Mammary epithelial cell (primary cell): ENCODE results near the gene RND1.

Source experiments
- CTCF ChIP-seq, 2 donors: IDR thresholded peaks in 1 of 2; conservative IDR thresholded peaks in 1 of 2; 2 replicates each; pipeline ENCODE4 v1.5.1; 2011 to 2012; ENCODE audit warnings: inconsistent platforms in 2 of 2, low read length in 2 of 2, mild to moderate bottlenecking in 2 of 2, control low read depth in 1 of 2, low read depth in 1 of 2; ENCODE audit not compliant: insufficient read depth in 1 of 2; ENCODE audit errors: extremely low read depth in 1 of 2
- EZH2 ChIP-seq: IDR thresholded peaks from 2 replicates; pipeline ENCODE4 v1.6.1; 2012; ENCODE audit warnings: low read length, inconsistent platforms, borderline replicate concordance

- no peak for TF ChIP-seq CTCF (conservative IDR thresholded peaks at IDR 0.05 in 1 of 2, IDR thresholded peaks at IDR 0.05 in 1 of 2; ENCODE audit: extremely low read depth in 1 of 2, insufficient read depth in 1 of 2, low read depth in 1 of 2, low read length in 2 of 2)
- no peak for TF ChIP-seq EZH2
Observed at GRCh38 chr12:48824905-48825304, 40.8 kb downstream of the RND1 start.
